Endothelial cell of umbilical vein (primary cell): ENCODE results near the gene TRPV6. TPM values are rescaled to one million over a fixed set of nuclear protein-coding genes. Genes with fewer than 3 reads are reported as not detected.

Experiments
- BruUV-seq: library from RNA; stranded (reverse); fragments of 400-500 nt; replicated peaks from 2 replicates; lab custom pipeline; 2021; lab: Mats Ljungman, UMichigan
- CTCF ChIA-PET: fragments of 300-600, 350-600 bp; sonication (Branson Sonifier 250); formaldehyde crosslinking; loops from one replicate; lab custom pipeline; 2021; ENCODE audit warnings: antibody characterized with exemption, inconsistent platforms; lab: Charles Lee
- POLR2A ChIA-PET: fragments of 300-600, 350-600 bp; sonication (Branson Sonifier 250); formaldehyde crosslinking; loops from one replicate; lab custom pipeline; 2021; ENCODE audit warnings: antibody characterized with exemption, inconsistent platforms; lab: Charles Lee
- DNase-seq: peaks from one replicate; pipeline ENCODE4 v3.0.0-alpha.2; 2011; ENCODE audit warnings: low read depth, low spot score
- FAIRE-seq: peaks from 2 replicates; lab custom pipeline; 2011; peaks lifted over from hg19 to GRCh38; lab: Jason Lieb, UNC
- H2AFZ ChIP-seq: 2 replicates; pipeline ENCODE4 v1.6.0; 2012; ENCODE audit warnings: low read depth, low read length, control low read depth, inconsistent platforms
- H3K27ac ChIP-seq: 2 replicates; pipeline ENCODE4 v1.5.1; 2011; ENCODE audit warnings: low read depth, mild to moderate bottlenecking, control low read depth, low read length, moderate library complexity; ENCODE audit not compliant: insufficient read depth
- H3K27me3 ChIP-seq, 2 experiments: 2 replicates each; pipeline versions ENCODE4 v1.6.0 to v1.6.1; 2011; ENCODE audit warnings: low read length in 2 of 2, mixed read lengths in 1 of 2; ENCODE audit not compliant: control insufficient read depth in 2 of 2, insufficient read depth in 2 of 2
- H3K36me3 ChIP-seq, 2 experiments: 2 replicates in 1 of 2; 3 replicates in 1 of 2; pipeline ENCODE4 v1.5.1; 2011; ENCODE audit warnings: low read length in 2 of 2, mild to moderate bottlenecking in 1 of 2, moderate library complexity in 1 of 2; ENCODE audit not compliant: control insufficient read depth in 2 of 2, insufficient read depth in 2 of 2; ENCODE audit errors: extremely low read depth in 1 of 2
- H3K4me1 ChIP-seq: 3 replicates; pipeline ENCODE4 v1.5.1; 2011; ENCODE audit warnings: mild to moderate bottlenecking, low read length; ENCODE audit not compliant: control insufficient read depth, insufficient read depth; ENCODE audit errors: extremely low read depth
- H3K4me2 ChIP-seq: 2 replicates; pipeline ENCODE4 v1.6.1; 2011; ENCODE audit warnings: low read length, control low read depth, mixed read lengths; ENCODE audit not compliant: insufficient read depth
- H3K4me3 ChIP-seq, 3 experiments: fragments of 200-600 bp in 1 of 3; sonication (generic), shearing (Covaris generic) in 1 of 3; replicated peaks in 1 of 3; 2 replicates each; pipeline ENCODE4 v1.5.1; 2011 to 2016; ENCODE audit warnings: control low read depth in 3 of 3, low read length in 3 of 3, mild to moderate bottlenecking in 2 of 3, inconsistent platforms in 1 of 3, low read depth in 1 of 3, moderate library complexity in 1 of 3; ENCODE audit not compliant: insufficient read depth in 1 of 3
- H3K79me2 ChIP-seq: 2 replicates; pipeline ENCODE4 v1.6.0; 2012; ENCODE audit warnings: low read length, inconsistent platforms; ENCODE audit not compliant: control insufficient read depth, insufficient read depth
- H3K9ac ChIP-seq: replicated peaks from 2 replicates; pipeline ENCODE3; 2011; ENCODE audit warnings: low read length, control low read depth; ENCODE audit not compliant: insufficient read depth; ENCODE audit errors: extremely low read depth
- H3K9me1 ChIP-seq: replicated peaks from 3 replicates; pipeline ENCODE4 v1.6.0; 2011; ENCODE audit warnings: mild to moderate bottlenecking, low read length; ENCODE audit not compliant: control insufficient read depth, insufficient read depth; ENCODE audit errors: extremely low read depth
- H3K9me3 ChIP-seq: replicated peaks from 2 replicates; pipeline ENCODE4 v1.5.1; 2012; ENCODE audit warnings: low read length, inconsistent platforms; ENCODE audit not compliant: control insufficient read depth, insufficient read depth
- H4K20me1 ChIP-seq: replicated peaks from 2 replicates; pipeline ENCODE3; 2011; ENCODE audit warnings: mild to moderate bottlenecking, low read length; ENCODE audit not compliant: control insufficient read depth, insufficient read depth; ENCODE audit errors: extremely low read depth
- EZH2 ChIP-seq: IDR thresholded peaks from 2 replicates; pipeline ENCODE4 v1.6.1; 2012; ENCODE audit warnings: borderline replicate concordance, low read depth, mild to moderate bottlenecking, moderate library complexity, low read length, inconsistent platforms; ENCODE audit not compliant: severe bottlenecking
- FOS ChIP-seq: IDR thresholded peaks from 2 replicates; pipeline ENCODE4 v1.6.1; 2011; ENCODE audit warnings: mild to moderate bottlenecking, low read length, moderate library complexity, borderline replicate concordance; ENCODE audit not compliant: insufficient read depth
- GATA2 ChIP-seq: IDR thresholded peaks from 2 replicates; pipeline ENCODE4 v1.7.0; 2011; ENCODE audit warnings: low read depth, mild to moderate bottlenecking, moderate library complexity, mixed read lengths, low read length; ENCODE audit not compliant: insufficient read length, insufficient read depth
- JUN ChIP-seq: IDR thresholded peaks from 2 replicates; pipeline ENCODE4 v1.6.1; 2011; ENCODE audit warnings: borderline replicate concordance, low read depth; ENCODE audit not compliant: insufficient read length, insufficient read depth
- POLR2AphosphoS5 ChIP-seq: IDR thresholded peaks from 2 replicates; pipeline ENCODE4 v1.6.1; 2012; ENCODE audit warnings: low read depth, mild to moderate bottlenecking, control low read depth, low read length, moderate library complexity; ENCODE audit not compliant: insufficient read depth
- dilution Hi-C: fragments of 300-500 bp; cut with MboI; formaldehyde crosslinking; loops from one replicate; pipeline ENCODE4 v1.15.0; 2019; ENCODE audit warnings: low sequenced_read_pairs; ENCODE audit not compliant: extremely low pct_ligation_motif_present
- intact Hi-C: fragments of 100-400 bp; cut with micrococcal nuclease; formaldehyde crosslinking; loops from one replicate; pipeline ENCODE4 v1.10.0; 2022
- polyA plus RNA-seq, 4 experiments: library from polyadenylated mRNA; depleted of rRNA in 3 of 4; stranded (reverse) in 3 of 4; unstranded in 1 of 4; fragments of >200 nt; gene quantifications; 2 replicates each; pipeline versions ENCODE4 v1.2.1 to v1.2.3, GENCODE V29; 2011 to 2012; ENCODE audit warnings: missing spikeins in 1 of 4
- total RNA-seq: library from RNA; stranded (reverse); gene quantifications from 2 replicates; pipeline ENCODE4 v1.2.3, GENCODE V29; 2021
- TF ChIP-seq, protein P1 (sequence below): IDR thresholded peaks from 2 replicates; pipeline ENCODE4 v1.6.1; 2011; ENCODE audit not compliant: insufficient read depth, insufficient read length
- TF ChIP-seq, protein P2 (sequence below), 2 donors: IDR thresholded peaks; 1 replicate in 1 of 2; 2 replicates in 1 of 2; pipeline ENCODE4 v1.5.1; 2011; ENCODE audit warnings: low read length in 2 of 2, mild to moderate bottlenecking in 2 of 2, moderate library complexity in 2 of 2, control low read depth in 1 of 2, inconsistent platforms in 1 of 2, low read depth in 1 of 2; ENCODE audit not compliant: insufficient read depth in 1 of 2; ENCODE audit errors: extremely low read depth in 1 of 2

Gene TRPV6
- total and polyA plus RNA-seq, 2 donors (not counting 3 experiments of a cell fraction or from before 2014, with no cell fraction given): not detected

DNA sequence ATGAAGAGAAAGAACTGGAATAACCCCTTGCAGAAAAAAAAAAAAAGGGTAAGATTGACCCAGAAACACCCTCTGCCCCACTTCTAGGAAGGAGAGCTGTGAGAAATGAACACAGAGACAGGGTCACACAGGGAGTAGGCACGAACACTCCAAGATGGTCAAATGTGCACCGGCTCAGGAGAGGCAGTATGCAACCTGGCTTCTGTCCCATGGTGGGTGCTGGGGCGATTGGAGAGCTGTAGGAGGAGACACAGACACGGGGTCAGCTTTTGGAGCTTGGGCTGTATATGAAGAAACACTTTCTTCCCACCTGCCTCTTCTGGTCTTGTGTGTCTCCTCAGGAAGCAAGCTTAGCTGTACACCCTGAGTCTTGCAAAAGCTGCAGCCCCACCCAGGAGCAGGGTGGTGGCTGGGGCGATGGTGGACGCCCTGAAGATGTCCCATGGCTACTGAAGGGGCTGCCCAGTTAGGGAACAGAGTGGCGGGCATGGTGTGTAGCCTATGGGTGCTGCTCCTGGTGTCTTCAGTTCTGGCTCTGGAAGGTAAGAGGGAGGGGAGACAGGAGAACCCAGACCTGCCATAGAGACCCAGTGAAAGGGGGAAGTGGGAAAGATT lies 22.7 kb downstream of the TRPV6 start:
- ChIA-PET CTCF (interaction anchor here (1.2 kb wide), 1 partner anchor 18 kb away, joined by 4 read pairs; no protein-coding TSS in a partner anchor), POLR2A (no interaction called here)
- Histone ChIP-seq H3K9ac (no peak overlapping the region), H3K4me1 (no peaks in the 10 kb centered on the region), H3K4me3 (no peak overlapping the region), H3K4me2 (no peak overlapping the region), H2AFZ (no peak overlapping the region), H3K27ac (no peak overlapping the region), H3K36me3 (no peaks in the 10 kb centered on the region), H3K9me1 (no peaks in the 10 kb centered on the region), H3K9me3 (no peaks in the 10 kb centered on the region), H3K27me3 (no peaks in the 10 kb centered on the region), H3K79me2 (no peaks in the 10 kb centered on the region), H4K20me1 (no peaks in the 10 kb centered on the region)
- dilution Hi-C loops (no loop called here), intact Hi-C loops (no loop called here)
- FAIRE-seq (no peak), DNase-seq (no peak)
- BruUV-seq: no TSS peak
- TF ChIP-seq, protein P1, sequence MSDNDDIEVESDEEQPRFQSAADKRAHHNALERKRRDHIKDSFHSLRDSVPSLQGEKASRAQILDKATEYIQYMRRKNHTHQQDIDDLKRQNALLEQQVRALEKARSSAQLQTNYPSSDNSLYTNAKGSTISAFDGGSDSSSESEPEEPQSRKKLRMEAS: no peak
- TF ChIP-seq, protein P2, sequence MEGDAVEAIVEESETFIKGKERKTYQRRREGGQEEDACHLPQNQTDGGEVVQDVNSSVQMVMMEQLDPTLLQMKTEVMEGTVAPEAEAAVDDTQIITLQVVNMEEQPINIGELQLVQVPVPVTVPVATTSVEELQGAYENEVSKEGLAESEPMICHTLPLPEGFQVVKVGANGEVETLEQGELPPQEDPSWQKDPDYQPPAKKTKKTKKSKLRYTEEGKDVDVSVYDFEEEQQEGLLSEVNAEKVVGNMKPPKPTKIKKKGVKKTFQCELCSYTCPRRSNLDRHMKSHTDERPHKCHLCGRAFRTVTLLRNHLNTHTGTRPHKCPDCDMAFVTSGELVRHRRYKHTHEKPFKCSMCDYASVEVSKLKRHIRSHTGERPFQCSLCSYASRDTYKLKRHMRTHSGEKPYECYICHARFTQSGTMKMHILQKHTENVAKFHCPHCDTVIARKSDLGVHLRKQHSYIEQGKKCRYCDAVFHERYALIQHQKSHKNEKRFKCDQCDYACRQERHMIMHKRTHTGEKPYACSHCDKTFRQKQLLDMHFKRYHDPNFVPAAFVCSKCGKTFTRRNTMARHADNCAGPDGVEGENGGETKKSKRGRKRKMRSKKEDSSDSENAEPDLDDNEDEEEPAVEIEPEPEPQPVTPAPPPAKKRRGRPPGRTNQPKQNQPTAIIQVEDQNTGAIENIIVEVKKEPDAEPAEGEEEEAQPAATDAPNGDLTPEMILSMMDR (IDR thresholded peaks at IDR 0.05; ENCODE audit: extremely low read depth in 1 of 2, insufficient read depth in 1 of 2, low read depth in 1 of 2, low read length in 2 of 2): no peak
- TF ChIP-seq EZH2 (no peak), POLR2AphosphoS5 (no peak), JUN (no peak), FOS (no peak), GATA2 (no peak)
